HG03139 (cell line): ENCODE results near the gene GLUD2.
"Not testable (repeated sequence)": the region's sequence is repeated elsewhere in the genome, so short reads cannot be mapped to it uniquely, and the experiment has no call there.

ENCODE experiments used
- ATAC-seq: cut with Tn5 transposase; IDR thresholded peaks from one replicate; pipeline ENCODE4 v1.9.1; 2021; ENCODE audit not compliant: unreplicated experiment

GLUD2 gene

GRCh38 chrX:121047441-121048419, at the start of gene GLUD2:
Gene GLUD2, plus strand, starts transcription at chrX:121047610. Its CDS starts 75 bp downstream, at chrX:121047685.
- not testable (repeated sequence) for ATAC-seq

GRCh38 chrX:120999413-120999812, 48.0 kb upstream of the GLUD2 start:
- no peak for ATAC-seq

- no peak for ATAC-seq
Observed at GRCh38 chrX:121000589-121000988, 46.8 kb upstream of the GLUD2 start.

GRCh38 chrX:121008920-121009319, 38.5 kb upstream of the GLUD2 start:
- no peak for ATAC-seq

- ATAC-seq: no peak
Observed at GRCh38 chrX:121009764-121010163, 37.6 kb upstream of the GLUD2 start.

- no peak for ATAC-seq
Observed at GRCh38 chrX:121010218-121010617, 37.2 kb upstream of the GLUD2 start.

GRCh38 chrX:121011254-121011653, 36.2 kb upstream of the GLUD2 start:
- ATAC-seq: no peak

GRCh38 chrX:121013897-121014455, 33.4 kb upstream of the GLUD2 start:
- no peak for ATAC-seq

GRCh38 chrX:121014826-121015225, 32.6 kb upstream of the GLUD2 start:
- ATAC-seq: no peak

- no peak for ATAC-seq
Observed at GRCh38 chrX:121028419-121028818, 19.0 kb upstream of the GLUD2 start.

GRCh38 chrX:121030083-121030482, 17.3 kb upstream of the GLUD2 start:
- ATAC-seq: no peak

GRCh38 chrX:121032531-121032930, 14.9 kb upstream of the GLUD2 start:
- ATAC-seq: no peak

GRCh38 chrX:121036137-121036536, 11.3 kb upstream of the GLUD2 start:
- ATAC-seq: no peak

GRCh38 chrX:121036951-121037350, 10.5 kb upstream of the GLUD2 start:
- ATAC-seq: no peak

- ATAC-seq: no peak
Observed at GRCh38 chrX:121050781-121051180, 3.4 kb downstream of the GLUD2 start.

- ATAC-seq: no peak
Observed at GRCh38 chrX:121052122-121052521, 4.7 kb downstream of the GLUD2 start.

GRCh38 chrX:121062289-121062688, 14.9 kb downstream of the GLUD2 start:
- ATAC-seq: no peak

GRCh38 chrX:121064579-121064978, 17.2 kb downstream of the GLUD2 start:
- ATAC-seq: no peak

GRCh38 chrX:121084247-121084646, 36.8 kb downstream of the GLUD2 start:
- not testable (repeated sequence) for ATAC-seq

GRCh38 chrX:121084903-121085611, 37.6 kb downstream of the GLUD2 start:
- no peak for ATAC-seq

GRCh38 chrX:121085612-121086010, 38.2 kb downstream of the GLUD2 start:
- ATAC-seq: no peak

- ATAC-seq: no peak
Observed at GRCh38 chrX:121093011-121093410, 45.6 kb downstream of the GLUD2 start.
